ENCODE measurements around the gene BNIP5. TPM values are rescaled to one million over a fixed set of nuclear protein-coding genes. Genes with fewer than 3 reads are reported as not detected.
"Not testable (repeated sequence)": the region's sequence is repeated elsewhere in the genome, so short reads cannot be mapped to it uniquely, and the experiment has no call there.

Gene BNIP5
- polyA plus RNA-seq, 10 donors, result 0.04 to 0.24 (median 0.11) TPM

DNA sequence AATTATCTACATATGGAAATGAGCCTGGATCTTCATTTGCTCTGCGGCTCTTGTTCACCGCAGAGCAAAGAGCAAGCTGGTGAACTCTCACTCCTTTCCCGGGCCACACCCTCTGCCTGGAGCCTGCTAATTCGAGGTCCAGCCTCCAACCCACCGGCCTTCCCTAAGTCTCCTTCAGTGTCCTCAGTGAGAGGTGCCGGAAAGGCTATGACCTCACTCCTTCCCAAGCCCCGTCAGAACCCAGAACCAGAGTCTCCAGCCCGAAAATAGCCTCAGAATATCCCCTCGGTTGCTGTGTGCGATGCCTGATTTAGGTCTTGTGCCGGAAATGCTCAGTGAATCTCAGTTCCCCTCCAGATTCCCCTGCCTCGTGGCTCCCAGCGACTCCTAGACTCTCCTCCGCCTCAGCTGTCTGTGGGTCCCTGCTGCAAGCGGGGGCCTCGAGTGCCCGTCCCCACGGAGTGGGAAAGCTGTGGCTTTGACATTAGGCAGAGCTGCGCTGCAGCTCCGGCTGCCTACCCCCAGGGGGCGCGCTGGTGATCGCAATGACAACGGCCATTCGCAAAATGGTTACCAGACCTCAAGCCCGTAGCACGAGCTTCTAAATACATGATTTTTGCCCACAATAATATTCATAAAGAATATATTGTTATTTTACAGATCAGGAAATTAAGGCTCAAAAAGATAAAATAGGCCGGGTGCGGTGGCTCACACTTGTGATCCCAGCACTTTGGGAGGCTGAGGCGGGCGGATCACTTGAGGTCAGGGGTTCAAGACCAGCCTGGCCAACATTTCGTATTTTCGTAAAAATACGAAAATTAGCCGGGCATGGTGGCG is 4.1 kb upstream of the BNIP5 start:
- peak in 2 of 3 donors; percentile 64 to 80 for DNase-seq

DNA sequence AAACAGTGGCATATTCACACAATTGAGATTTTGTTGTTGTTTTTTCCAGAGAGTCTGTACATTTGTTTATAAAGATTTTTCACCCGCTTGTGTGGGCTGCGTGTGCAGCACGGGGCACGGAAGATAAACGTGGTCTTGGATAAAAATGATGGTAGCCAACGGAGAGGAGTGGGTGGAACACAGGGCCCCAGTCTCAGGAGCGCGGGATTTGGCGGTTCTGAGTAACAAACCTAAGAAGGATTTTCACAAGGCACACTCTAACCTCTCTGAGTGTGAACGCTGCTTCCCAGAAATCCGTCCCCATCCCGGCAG is 3.6 kb upstream of the BNIP5 start:
- DNase-seq, result no peak

DNA sequence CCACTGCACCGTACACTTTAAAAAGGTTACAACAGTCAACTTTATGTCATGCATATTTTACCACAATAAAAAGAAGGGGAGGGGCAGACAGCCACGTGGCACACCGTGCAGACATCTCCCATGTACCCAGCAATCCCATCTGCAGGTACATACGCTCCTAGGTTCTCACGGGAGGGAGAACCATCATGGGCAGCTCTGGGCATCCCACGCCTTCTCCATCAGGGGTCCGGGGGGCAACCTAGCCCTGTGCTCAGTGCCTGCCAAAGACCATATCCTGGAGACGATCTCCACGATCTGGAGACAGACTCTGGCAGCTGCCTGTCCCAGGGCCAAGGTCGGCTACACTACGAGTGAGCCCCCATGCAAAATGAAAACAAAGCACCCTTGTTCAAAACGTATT is 2.5 kb upstream of the BNIP5 start:
- no peak for DNase-seq

DNA sequence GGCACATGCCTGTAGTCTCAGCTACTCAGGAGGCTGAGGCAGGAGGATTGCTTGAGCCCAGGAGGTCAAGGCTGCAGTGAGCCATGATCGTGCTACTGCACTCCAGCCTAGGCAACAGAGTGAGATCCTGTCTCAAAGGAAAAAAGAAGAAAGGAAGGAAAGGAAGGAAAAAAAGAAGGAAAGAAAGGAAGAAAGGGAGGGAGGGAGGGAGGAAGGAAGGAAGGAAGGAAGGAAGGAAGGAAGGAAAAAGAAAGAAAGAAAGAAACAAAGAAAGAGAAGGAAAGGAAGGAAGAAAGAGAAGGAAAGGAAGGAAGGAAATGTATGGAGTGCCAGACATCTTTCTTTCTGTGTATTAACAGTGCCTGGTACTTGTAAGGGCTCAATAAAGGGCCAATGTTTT is 1.5 kb upstream of the BNIP5 start:
- not testable (repeated sequence) for DNase-seq

DNA sequence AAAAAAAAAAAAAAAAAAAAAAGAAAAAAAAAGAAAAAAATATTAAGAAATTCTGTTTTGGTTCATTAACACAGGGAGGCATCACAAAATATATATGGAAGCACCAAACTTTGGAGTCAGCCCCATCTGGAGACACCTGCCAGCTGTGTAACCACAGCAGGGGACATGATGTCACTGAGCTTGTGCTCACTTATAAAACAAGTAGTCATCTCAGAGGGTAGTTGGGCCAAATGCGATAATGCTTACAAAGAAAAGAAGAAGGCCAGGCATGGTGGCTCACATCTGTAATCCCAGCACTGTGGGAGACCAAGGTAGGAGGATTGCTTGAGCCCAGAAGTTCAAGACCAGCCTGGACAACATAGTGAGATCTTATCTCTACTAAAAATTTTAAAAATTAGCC is 1.1 kb upstream of the BNIP5 start:
- DNase-seq, result no peak

DNA sequence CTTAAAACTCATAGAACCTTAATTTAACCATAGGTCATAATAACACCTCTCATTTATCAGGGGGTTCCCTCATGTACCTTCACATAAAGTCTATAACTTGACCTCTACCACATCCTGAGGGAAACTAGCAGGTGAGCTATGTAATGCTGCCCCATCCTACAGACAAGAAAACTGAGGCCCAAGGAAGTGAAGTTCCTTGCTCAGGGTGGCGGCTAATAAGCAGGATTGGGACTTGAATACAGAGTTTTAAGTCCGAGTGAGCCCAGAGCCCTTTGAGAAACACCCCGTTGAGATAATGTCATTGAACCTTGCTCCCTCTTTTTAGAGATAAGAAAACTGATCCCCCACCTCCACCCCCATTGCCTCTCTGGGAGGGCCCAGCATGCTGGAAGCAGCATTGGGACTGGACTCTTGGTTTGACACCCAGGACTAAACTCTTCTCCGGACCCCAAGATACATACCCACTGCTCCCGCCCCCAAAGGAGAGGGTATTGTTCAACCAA is 429 bp downstream of the BNIP5 start:
- DNase-seq, result no peak

DNA sequence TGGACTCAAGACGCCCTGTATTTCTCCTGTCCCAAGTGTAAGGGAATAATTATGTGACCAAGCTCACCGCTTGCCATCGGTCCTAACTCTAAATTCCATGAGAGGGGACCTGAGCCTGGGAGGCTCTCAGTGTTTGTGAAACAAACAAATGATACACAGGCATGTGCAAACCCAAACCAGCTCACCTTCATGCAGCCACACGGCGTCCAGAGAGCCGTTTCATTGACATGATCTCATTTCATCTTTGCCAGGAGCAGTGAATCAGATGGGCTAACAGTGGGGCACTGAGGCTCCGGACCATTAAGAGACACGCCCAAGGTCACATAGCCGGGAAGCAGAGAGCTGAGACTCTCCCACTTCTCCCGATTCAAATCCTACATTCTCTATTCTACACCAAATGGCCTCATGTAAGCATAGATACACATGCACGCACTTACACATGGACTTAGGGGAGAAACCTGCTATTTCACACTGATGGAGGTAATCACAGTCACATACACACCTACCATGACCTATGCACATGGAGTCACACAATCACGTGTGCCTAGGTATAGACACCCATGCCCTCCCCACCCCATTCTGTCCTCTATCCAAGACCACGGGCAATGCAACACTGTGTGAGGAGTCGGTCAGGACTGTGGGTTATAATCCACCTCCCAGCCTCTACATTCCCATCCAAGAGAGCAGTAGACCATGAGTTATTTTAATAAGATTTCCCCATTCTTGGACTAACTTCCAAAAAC is 1.1 kb downstream of the BNIP5 start:
- no peak for DNase-seq

DNA sequence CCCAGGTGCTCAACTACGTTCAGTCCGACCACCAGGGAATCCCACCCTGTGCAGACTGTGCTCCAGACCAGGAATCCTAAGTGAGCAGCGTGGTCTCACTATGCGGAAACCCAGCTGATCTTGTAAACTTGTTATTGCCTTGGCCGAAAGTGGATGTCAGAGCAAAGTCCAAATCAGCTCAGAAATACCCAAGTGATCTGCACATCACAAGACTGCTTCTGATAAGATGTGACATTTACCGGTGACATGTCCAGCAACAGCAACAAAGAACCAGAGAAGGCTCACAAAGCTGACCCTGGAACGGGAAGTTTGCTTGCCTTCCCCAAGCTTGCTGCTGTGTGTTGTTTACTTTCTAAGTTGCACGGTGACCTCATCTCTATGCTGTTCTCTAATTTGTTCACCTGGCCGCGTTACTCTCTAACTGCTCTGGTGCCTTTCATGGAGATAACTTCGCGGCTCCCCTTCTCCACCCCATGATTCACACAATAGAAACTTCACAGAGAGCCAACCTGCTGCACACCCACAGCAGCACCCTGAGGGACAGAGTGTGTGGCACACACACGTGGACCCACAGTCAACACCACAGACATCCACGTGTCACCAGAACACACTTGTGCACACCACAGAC is 1.7 kb downstream of the BNIP5 start:
- DNase-seq, result no peak

DNA sequence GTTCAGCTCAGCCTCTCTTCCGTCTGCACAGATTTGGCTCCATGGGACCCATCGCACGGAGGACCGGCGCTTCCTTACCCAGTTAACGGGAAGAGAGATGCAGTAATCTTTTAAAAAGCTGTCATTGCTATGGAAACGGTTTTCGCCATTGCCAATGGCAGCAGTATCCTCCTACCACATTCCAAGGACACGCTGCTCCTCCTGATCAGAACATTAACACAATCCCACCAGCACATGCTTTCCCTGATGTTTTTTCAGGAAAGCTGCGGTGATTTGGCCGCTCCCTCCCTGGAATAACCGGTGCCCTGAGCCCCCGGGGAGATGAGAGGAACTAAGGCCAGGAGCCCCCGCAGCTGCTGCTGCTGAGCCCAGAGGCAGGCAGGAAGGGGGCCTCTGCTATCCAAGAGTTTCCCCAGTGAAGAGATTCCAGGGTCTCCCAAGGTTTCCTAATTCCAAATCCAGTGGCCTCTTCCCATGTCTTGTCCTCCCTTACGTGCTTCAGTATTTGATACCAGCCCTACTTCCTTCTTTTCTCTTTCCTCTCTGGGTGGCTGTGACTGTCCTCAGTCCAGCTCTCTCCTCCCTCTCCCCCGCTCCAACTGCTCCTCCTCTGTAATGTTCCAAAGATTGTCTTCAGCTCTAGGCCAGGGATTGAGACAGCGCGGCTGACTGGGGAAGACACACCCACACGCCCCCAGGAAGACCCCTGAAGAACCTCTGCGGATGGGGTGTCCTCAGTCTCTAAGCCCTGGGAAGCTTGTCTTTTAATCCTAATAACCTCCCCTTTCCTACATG is 2.6 kb downstream of the BNIP5 start:
- DNase-seq, result peak in 2 of 3 donors; percentile 52 to 84

DNA sequence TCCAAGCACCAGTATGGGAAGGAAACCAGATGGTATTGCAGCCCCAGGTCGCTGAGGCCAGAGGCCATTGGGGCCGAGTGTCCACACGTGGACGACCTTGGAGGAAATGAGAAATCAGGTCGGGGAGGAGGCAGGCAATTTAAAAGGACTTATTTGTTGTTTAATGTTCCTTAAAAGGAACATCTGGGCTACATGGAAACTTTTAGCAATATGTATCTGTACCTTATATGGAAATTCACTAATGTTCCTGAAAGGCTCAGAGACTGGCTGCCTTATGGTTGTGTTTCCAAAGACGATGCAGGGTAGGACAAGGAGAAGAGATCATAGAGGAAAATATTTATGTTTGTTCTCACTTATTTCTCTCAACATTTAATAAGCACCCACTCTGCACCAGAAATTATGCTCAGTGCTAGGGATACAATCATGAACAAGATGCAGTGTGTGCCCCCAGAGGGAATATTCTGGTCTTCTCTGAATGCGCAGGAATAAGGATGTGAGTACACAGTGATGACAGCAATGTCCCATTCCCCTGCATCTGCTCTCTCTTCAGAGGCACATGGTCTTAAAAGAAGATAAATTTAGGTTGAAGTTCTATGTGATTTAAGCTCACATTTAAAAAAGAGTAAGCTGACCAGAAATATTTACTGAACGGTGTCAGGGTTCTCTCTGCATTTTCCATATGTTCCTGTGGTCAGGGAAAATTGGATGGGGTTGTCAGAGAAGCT is 3.4 kb downstream of the BNIP5 start:
- DNase-seq, result peak in 1 of 3 donors; percentile 60

DNA sequence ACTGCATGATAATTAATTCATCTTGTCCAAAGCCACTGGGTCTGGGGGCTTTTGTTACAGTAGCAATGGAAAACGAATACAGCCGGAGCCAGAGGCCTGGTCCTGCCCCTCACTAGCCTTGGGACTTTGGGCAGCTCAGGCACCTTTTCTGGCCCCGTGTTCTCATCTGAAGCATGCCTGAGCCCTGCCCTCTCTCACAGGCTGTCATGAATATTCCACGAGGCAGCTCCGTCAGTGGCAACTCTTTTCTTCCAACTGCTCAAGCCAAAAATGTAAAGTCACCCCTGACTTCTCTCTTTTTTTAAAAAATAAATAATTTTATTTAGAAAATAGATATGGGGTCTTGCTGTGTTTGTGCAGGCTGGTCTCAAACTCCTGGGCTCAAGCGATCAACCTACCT is 5.3 kb downstream of the BNIP5 start:
- no peak for DNase-seq

DNA sequence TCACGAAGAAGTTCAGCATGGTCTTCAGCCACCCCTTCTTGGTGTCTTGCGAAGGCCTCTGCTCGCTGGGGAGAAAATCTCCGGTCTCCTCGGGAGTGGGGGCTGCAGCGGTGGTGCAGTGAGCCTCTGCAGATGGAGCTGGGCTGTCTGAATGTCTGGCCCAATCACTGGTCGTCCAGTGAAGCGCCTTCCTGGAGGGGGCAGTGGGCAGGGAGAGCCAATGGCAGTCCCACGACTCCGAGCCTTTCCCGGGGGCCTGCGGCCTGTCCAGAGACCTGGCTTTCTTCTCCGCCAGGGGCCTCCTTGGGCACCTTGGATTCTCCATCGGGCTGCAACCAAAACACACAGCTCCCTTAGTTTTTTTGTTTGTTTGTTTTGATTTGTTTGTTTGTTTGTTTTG is 6.3 kb downstream of the BNIP5 start:
- DNase-seq, result no peak

DNA sequence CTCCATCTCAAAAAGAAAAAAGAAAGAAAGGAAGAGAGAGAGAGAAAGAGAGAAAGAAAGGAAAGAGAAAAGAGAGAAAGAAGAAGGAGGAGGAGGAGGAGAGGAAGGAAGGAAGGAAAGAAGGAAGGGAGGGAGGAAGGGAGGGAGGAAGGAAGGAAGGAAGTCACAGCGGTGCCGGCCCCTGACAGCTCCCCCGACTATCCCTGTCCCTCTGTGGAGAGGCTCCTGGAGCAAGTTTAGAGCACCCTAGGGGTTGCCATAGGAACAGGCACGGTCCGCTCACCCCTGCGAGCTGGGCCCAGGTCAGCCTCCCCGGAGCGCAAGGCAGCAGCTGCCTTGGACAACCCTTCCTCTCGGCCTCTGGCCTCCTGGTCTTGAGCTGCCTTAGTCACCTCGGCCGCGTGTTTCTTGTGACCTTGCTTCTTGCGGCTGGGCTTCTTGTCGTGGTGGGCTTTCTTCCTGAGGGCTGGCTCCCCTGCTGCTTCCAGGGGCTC is 6.8 kb downstream of the BNIP5 start:
- no peak for DNase-seq

DNA sequence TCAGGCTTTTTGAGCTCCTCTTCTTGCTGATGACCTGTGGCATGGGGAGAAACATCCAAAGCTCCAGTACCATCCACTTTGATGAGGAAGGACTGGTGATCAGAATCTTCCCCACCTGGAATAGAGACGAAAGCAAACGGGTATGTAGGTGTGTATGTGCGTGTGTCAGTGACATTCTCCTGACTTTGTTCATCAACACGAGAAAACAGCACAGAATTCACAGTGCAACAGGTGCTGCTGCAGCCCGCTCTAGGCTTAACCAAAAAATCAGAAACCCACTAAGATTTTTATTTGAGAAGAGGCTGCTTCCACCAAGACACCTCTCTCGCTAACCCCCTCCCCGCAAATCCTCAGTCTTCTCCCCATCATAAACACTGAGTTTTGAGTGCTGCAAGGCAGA is 8.1 kb downstream of the BNIP5 start:
- DNase-seq, result no peak

DNA sequence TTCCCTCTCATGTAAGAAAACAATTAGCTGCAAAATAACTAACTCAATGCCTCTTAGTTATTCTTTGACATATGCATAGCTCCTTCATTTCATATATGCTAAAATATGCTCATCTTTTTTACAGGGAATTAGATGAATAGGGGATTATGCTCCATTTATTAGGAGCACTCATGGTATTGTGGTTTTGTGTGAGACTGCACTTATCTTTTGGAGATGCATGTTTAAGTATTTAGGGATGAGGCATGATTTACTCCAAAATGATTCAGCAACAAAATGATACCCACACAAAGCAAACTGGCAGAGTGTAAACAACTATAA is 8.8 kb downstream of the BNIP5 start:
- no peak for DNase-seq

DNA sequence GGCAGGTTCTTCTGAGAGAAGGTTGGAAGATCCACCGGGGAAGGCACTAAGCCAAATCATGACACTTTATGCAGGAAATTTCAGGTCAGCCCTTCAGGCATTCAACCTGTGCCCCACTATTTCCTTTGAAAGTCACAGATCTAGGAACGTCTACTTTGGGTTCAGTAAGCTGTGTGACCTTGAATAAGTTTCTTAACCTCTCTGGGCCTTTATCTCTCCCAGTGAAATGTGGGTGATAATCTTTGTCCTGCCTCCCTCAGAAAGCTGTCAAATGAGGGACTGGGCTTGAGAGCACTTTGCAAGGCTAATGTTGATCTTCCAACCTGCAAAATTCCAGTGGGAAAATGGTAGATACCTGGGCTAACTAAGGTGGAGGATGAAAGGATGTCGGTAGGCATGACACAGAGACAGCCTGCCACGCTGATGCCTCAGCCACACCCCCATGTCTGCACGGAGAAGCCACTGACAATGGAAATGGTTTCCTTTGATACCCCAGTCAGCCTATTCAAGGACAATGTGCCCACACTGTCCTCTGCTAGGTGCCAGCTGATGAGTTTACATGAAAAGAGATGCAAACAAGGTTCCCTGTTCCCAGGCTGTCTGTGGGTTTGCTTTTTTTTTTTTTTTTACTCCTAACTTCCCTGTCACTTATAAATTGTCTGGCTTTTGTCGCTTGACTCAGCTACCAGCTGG is 9.3 kb downstream of the BNIP5 start:
- DNase-seq, result no peak

DNA sequence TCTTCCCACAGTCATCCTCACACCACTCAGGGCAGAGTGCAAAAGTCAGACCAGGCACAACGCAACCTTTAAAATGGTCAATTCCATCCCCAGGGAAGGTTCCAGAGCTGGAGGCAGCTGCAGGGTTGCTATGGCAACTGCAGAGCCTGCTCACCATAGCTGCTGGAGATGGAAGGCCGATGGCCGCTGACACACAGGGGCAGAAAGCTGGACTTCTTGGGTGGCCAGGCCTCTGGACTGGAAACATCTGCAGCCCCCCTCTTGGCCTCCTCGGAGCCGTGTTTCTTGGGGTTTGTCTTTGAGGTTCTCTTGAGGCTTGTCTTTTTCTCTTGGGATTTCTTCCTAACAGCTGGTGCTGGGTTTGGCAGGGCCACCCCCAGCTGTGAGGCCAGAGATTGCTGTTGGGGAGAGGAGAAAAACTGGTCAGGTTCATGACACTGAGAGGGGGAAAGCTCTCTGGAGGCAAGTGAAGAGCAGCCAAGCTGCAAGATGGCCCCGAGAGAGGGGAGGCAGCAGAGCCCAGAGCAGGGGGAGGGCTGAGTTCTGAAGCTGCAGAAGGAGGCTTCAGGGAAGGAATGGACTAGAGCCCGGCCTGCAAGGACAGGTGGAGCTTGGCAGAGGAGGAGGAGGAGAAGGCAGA is 10.2 kb downstream of the BNIP5 start:
- peak in 2 of 3 donors; percentile 48 to 87 for DNase-seq

DNA sequence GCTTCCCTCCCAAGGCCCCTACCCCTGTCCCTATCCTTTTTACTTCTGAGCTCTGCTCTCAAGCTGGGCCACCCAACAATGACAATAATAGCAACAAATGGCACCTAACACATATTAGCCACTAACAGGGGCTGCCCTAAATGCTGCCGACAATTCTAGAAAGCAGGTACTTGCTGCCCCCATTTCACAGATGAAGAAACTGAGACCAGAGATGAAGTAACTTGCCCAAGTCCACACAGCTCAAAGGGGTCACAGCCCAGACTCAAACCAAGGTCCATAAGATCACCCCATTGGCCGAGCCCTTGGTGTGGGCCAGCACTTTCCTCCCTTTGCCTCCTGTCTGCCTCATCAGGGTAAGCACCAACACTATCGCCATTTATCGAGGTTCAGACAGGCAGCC is 12.0 kb downstream of the BNIP5 start:
- DNase-seq, result no peak

DNA sequence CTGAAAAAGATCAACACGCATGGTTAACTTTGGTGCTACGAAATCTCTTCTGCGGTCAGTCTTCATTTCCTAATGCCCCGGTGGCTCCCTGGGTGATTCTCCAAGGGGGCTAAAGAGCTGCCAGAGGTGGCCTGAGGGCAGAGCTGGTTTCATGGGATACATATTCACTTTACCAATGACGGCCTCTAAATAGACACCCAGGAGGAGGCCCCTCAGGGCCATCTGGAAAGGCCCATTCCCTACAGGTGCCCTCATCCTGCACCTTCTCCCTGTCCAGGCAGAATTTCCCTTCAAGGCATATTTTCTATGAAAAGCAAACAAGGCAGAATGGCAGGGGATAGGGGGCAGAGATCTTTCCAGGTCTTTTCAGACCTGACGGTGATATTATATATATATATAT is 12.5 kb downstream of the BNIP5 start:
- DNase-seq, result no peak

DNA sequence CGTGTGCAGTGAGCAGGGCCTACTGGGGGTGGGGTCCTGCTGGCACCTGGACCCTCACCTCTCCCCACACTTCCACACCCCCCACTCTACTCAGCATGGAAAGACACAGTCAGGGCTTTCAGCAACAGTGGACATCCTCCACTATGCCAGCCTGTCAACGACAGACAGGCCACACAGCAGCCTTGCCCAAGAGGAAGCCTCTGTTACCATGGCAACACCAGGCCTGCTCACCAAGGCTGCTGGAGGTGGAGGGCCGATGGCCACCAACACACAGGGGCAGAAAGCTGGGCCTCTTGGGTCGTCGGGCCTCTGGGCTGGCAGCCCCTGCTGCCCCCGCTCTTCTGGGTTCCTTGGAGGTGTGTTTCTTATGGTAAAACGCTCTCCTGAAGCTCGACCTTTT is 13.6 kb downstream of the BNIP5 start:
- no peak for DNase-seq

Measured in muscle of back (tissue), 11 donors.